GM12892 (cell line): ENCODE results near the gene SRGN.

Experiments used
- POLR2A ChIP-seq: IDR thresholded peaks from 2 replicates; pipeline ENCODE4 v1.6.1; 2011; ENCODE audit warnings: low read depth, low read length, control low read depth
- POLR2AphosphoS5 ChIP-seq: IDR thresholded peaks from 2 replicates; pipeline ENCODE4 v1.6.1; 2011; ENCODE audit warnings: low read depth, low read length, control low read depth

GRCh38 chr10:69067189-69067588 is 20.7 kb upstream of the SRGN start:
- no peak for TF ChIP-seq POLR2A
- no peak for TF ChIP-seq POLR2AphosphoS5
